GM12878 (cell line): ENCODE results near the gene PCIF1. TPM values are rescaled to one million over a fixed set of nuclear protein-coding genes. Genes with fewer than 3 reads are reported as not detected.

Experiments
- ATAC-seq: fragments of 200-7000 bp; cut with Tn5 transposase; 3 replicates; pipeline ENCODE4 v1.9.1; 2020; ENCODE audit warnings: mild to moderate bottlenecking, moderate library complexity
- BruUV-seq: library from RNA; stranded (reverse); fragments of 400-500 nt; replicated peaks from 2 replicates; lab custom pipeline; 2021; lab: Mats Ljungman, UMichigan
- CTCF ChIA-PET: fragments of 300-600 bp; sonication (Branson Sonifier 250); formaldehyde crosslinking; extraction: SDS; loops from one replicate; lab custom pipeline; 2021; ENCODE audit warnings: inconsistent platforms; lab: Yijun Ruan, JAX
- POLR2A ChIA-PET: fragments of 350-600 bp; formaldehyde crosslinking; extraction: SDS; loops from one replicate; lab custom pipeline; 2021; ENCODE audit warnings: inconsistent platforms; lab: Charles Lee
- RAD21 ChIA-PET: fragments of 300-600 bp; sonication (Branson Sonifier 250); formaldehyde crosslinking; loops from one replicate; lab custom pipeline; 2023; ENCODE audit warnings: antibody characterized with exemption; ENCODE audit not compliant: unreplicated experiment; lab: Charles Lee
- SMC1A ChIA-PET: fragments of 300-600 bp; sonication (Branson Sonifier 250); formaldehyde crosslinking; loops from one replicate; lab custom pipeline; 2023; ENCODE audit not compliant: unreplicated experiment, uncharacterized antibody; lab: Charles Lee
- DNase-seq: peaks from one replicate; pipeline ENCODE4 v3.0.0-alpha.2; 2011; ENCODE audit warnings: low read depth, low spot score
- FAIRE-seq: peaks from 3 replicates; lab custom pipeline; 2011; peaks lifted over from hg19 to GRCh38; lab: Jason Lieb, UNC
- H2AFZ ChIP-seq: 2 replicates; pipeline ENCODE4 v1.6.0; 2011; ENCODE audit warnings: low read depth, low read length, control low read depth; ENCODE audit not compliant: control insufficient read depth
- H3K27ac ChIP-seq: 2 replicates; pipeline ENCODE4 v1.5.1; 2011; ENCODE audit warnings: control low read depth; ENCODE audit not compliant: control insufficient read depth, insufficient read depth
- H3K27me3 ChIP-seq, 2 experiments: replicated peaks in 1 of 2; 2 replicates each; pipeline versions ENCODE4 v1.6.0 to v1.6.1; 2011; ENCODE audit warnings: low read length in 1 of 2; ENCODE audit not compliant: control insufficient read depth in 2 of 2, insufficient read depth in 2 of 2
- H3K36me3 ChIP-seq, 2 experiments: 2 replicates each; pipeline ENCODE4 v1.5.1; 2011; ENCODE audit warnings: low read length in 1 of 2; ENCODE audit not compliant: control insufficient read depth in 2 of 2, insufficient read depth in 2 of 2
- H3K4me1 ChIP-seq: 2 replicates; pipeline ENCODE4 v1.6.1; 2011; ENCODE audit warnings: mild to moderate bottlenecking, low read length, moderate library complexity, mixed read lengths; ENCODE audit not compliant: control insufficient read depth, insufficient read depth
- H3K4me2 ChIP-seq: 2 replicates; pipeline ENCODE4 v1.6.0; 2011; ENCODE audit warnings: control low read depth; ENCODE audit not compliant: control insufficient read depth, insufficient read depth
- H3K4me3 ChIP-seq: fragments of 200-600 bp; sonication (generic); 2 replicates; pipeline ENCODE4 v1.5.1; 2016
- H3K79me2 ChIP-seq: 2 replicates; pipeline ENCODE4 v1.6.0; 2011; ENCODE audit warnings: low read length; ENCODE audit not compliant: control insufficient read depth, insufficient read depth
- H3K9ac ChIP-seq: 2 replicates; pipeline ENCODE4 v1.8.0; 2011; ENCODE audit warnings: low read length, control low read depth, mixed read lengths; ENCODE audit not compliant: control insufficient read depth, insufficient read depth
- H3K9me3 ChIP-seq: replicated peaks from 3 replicates; pipeline ENCODE4 v1.5.1; 2011; ENCODE audit warnings: mild to moderate bottlenecking, low read length; ENCODE audit not compliant: control insufficient read depth, insufficient read depth
- H4K20me1 ChIP-seq: 2 replicates; pipeline ENCODE4 v1.6.0; 2011; ENCODE audit not compliant: control insufficient read depth, insufficient read depth
- BHLHE40 ChIP-seq, 2 experiments: fragments of 450-650 bp in 1 of 2; IDR thresholded peaks; 2 replicates each; pipeline ENCODE4 v1.6.1; 2011 to 2017; ENCODE audit warnings: low read depth in 2 of 2, borderline replicate concordance in 1 of 2, improper control_type of control experiment in 1 of 2, low read length in 1 of 2, mild to moderate bottlenecking in 1 of 2
- CHD1 ChIP-seq: IDR thresholded peaks from 2 replicates; pipeline ENCODE4 v1.6.1; 2012; ENCODE audit warnings: low read depth, low read length, improper control_type of control experiment
- EP300 ChIP-seq, 2 experiments: fragments of 150-350 bp in 1 of 2; IDR thresholded peaks; 2 replicates each; pipeline ENCODE4 v1.6.1; 2011 to 2012; ENCODE audit warnings: low read depth in 2 of 2, low read length in 2 of 2, borderline replicate concordance in 1 of 2, improper control_type of control experiment in 1 of 2, inconsistent platforms in 1 of 2; ENCODE audit not compliant: control insufficient read depth in 1 of 2
- IRF4 ChIP-seq: IDR thresholded peaks from 2 replicates; pipeline ENCODE4 v1.6.1; 2011; ENCODE audit warnings: low read depth, low read length
- LARP7 ChIP-seq: fragments of 450-650 bp; IDR thresholded peaks from 2 replicates; pipeline ENCODE4 v1.6.1; 2017; ENCODE audit warnings: mild to moderate bottlenecking
- MEF2B ChIP-seq: fragments of 450-650 bp; IDR thresholded peaks from 2 replicates; pipeline ENCODE4 v1.6.1; 2018; ENCODE audit warnings: mild to moderate bottlenecking, moderate library complexity; ENCODE audit not compliant: partially characterized antibody, poor library complexity, severe bottlenecking
- MYB ChIP-seq: fragments of 150-350 bp; IDR thresholded peaks from 2 replicates; pipeline ENCODE4 v1.6.1; 2014; ENCODE audit warnings: mild to moderate bottlenecking, low read depth, low read length, borderline replicate concordance
- NFIC ChIP-seq: IDR thresholded peaks from 2 replicates; pipeline ENCODE4 v1.6.1; 2012; ENCODE audit warnings: low read depth, mild to moderate bottlenecking, inconsistent platforms, low read length, moderate library complexity
- POLR2A ChIP-seq: IDR thresholded peaks from 2 replicates; pipeline ENCODE4 v1.6.1; 2011; ENCODE audit warnings: low read depth, mild to moderate bottlenecking, low read length
- RAD51 ChIP-seq: fragments of 450-650 bp; IDR thresholded peaks from 2 replicates; pipeline ENCODE4 v1.6.1; 2016; ENCODE audit warnings: moderate library complexity, mild to moderate bottlenecking, inconsistent platforms
- RFX5 ChIP-seq: IDR thresholded peaks from 2 replicates; pipeline ENCODE4 v1.6.1; 2011; ENCODE audit warnings: low read depth, low read length, improper control_type of control experiment
- SREBF2 ChIP-seq: IDR thresholded peaks from 2 replicates; pipeline ENCODE4 v1.6.1; 2012; ENCODE audit warnings: mild to moderate bottlenecking, low read length
- SUPT20H ChIP-seq: IDR thresholded peaks from 2 replicates; pipeline ENCODE4 v1.6.1; 2011; ENCODE audit warnings: low read depth, mild to moderate bottlenecking, low read length, moderate library complexity, borderline replicate concordance; ENCODE audit not compliant: control insufficient read depth
- USF1 ChIP-seq: IDR thresholded peaks from 2 replicates; pipeline ENCODE4 v1.6.1; 2011; ENCODE audit warnings: borderline replicate concordance, low read depth, mild to moderate bottlenecking, moderate library complexity, mixed read lengths, low read length; ENCODE audit not compliant: insufficient read depth; ENCODE audit errors: extremely low read length
- ZNF24 ChIP-seq: fragments of 450-650 bp; IDR thresholded peaks from 2 replicates; pipeline ENCODE4 v1.6.1; 2017; ENCODE audit warnings: antibody characterized with exemption, mild to moderate bottlenecking
- ZZZ3 ChIP-seq: IDR thresholded peaks from 2 replicates; pipeline ENCODE4 v1.6.1; 2011; ENCODE audit warnings: low read depth; ENCODE audit not compliant: control insufficient read depth, insufficient read length
- WGBS: methylation state at CpG from one replicate; pipeline ENCODE4 v1.1.6; 2016; ENCODE audit warnings: low lambda C conversion rate; ENCODE audit not compliant: insufficient replicate concordance, insufficient coverage; ENCODE audit errors: missing lambda C conversion rate; 5-methylcytosine and 5-hydroxymethylcytosine counted together
- in situ Hi-C: fragments of 300-500 bp; cut with MboI; formaldehyde crosslinking; loops from 9 replicates; pipeline ENCODE4 v1.14.3; 2018; ENCODE audit warnings: mixed read lengths
- intact Hi-C: fragments of 100-400 bp; cut with micrococcal nuclease; formaldehyde crosslinking; loops from one replicate; pipeline ENCODE4 v1.14.2; 2022; ENCODE audit not compliant: unreplicated experiment
- polyA plus RNA-seq, 11 experiments: library from polyadenylated mRNA; depleted of rRNA in 4 of 11; unstranded in 6 of 11; stranded (reverse) in 5 of 11; fragments of >200 nt; fragmentation: Nextera tagmentation in 4 of 11; fragmentation: Illumina TruSeq in 1 of 11; extraction: Ambion mirVana in 4 of 11; extraction: Trizol in 1 of 11; gene quantifications; 1 replicate in 1 of 11; 2 replicates in 10 of 11; pipeline versions ENCODE4 v1.2.1 to v1.2.3, GENCODE V29; 2011 to 2016; ENCODE audit warnings: inconsistent platforms in 2 of 11, missing spikeins in 2 of 11, low read depth in 1 of 11
- total RNA-seq, 4 experiments: library from RNA; depleted of rRNA in 3 of 4; stranded (reverse); fragments of >200 nt in 3 of 4; fragmentation: Illumina TruSeq in 1 of 4; extraction: Trizol in 1 of 4; gene quantifications; 2 replicates each; pipeline versions ENCODE4 v1.2.1 to v1.2.3, GENCODE V29; 2013 to 2021
- TF ChIP-seq, protein P1 (sequence below): IDR thresholded peaks from 2 replicates; pipeline ENCODE4 v1.6.1; 2011; ENCODE audit warnings: borderline replicate concordance, low read depth, mild to moderate bottlenecking, moderate library complexity, low read length; ENCODE audit not compliant: insufficient read depth, poor library complexity, severe bottlenecking

Gene PCIF1
- total and polyA plus RNA-seq, 10 of the 15 experiments (the other 5 are each of a cell fraction or from before 2014, with no cell fraction given) = 8.4 to 32.9 (median 17.6) TPM

GRCh38 chr20:45994761-45995493 is 60.4 kb downstream of the PCIF1 start:
- no peaks in the 10 kb centered on the region for H3K79me2 ChIP-seq
- no peaks in the 10 kb centered on the region for H3K9me3 ChIP-seq
- in situ Hi-C loops = no loop called here
- SMC1A ChIA-PET = interaction anchor here (1.1 kb wide), 1 partner anchor 25 kb away, joined by 3 read pairs; no protein-coding TSS in a partner anchor
- H3K4me1 ChIP-seq = peaks cover 25% of the 10 kb centered on the region
- 60% methylated on average over 9 of the region's 9 CpGs for WGBS
- no peaks in the 10 kb centered on the region for H3K36me3 ChIP-seq
- intact Hi-C loops = no loop called here
- H4K20me1 ChIP-seq = no peaks in the 10 kb centered on the region
- CTCF ChIA-PET = interaction anchor here (0.6 to 7.9 kb wide), 5 partner anchors 8 to 181 kb away, joined by 3 to 48 read pairs (median 4); no protein-coding TSS in a partner anchor
- no TSS peak for BruUV-seq
- H2AFZ ChIP-seq = no peak overlapping the region
- no peak overlapping the region for H3K27ac ChIP-seq
- RAD21 ChIA-PET = interaction anchor here (0.7 to 0.8 kb wide), 2 partner anchors 8 to 113 kb away, joined by 3 read pairs; no protein-coding TSS in a partner anchor
- no peak overlapping the region for H3K4me2 ChIP-seq
- no peaks in the 10 kb centered on the region; a peak in 1 of 4 replicates for H3K27me3 ChIP-seq
- no peak overlapping the region for H3K9ac ChIP-seq
- DNase-seq (no peak), FAIRE-seq (no peak), ATAC-seq (no peak)
- POLR2A ChIA-PET = no interaction called here
- H3K4me3 ChIP-seq = no peak overlapping the region
- no peak for TF ChIP-seq BHLHE40 (IDR thresholded peaks at IDR 0.05; ENCODE audit: borderline replicate concordance in 1 of 2, low read depth in 2 of 2, low read length in 1 of 2)
- no peak for TF ChIP-seq RAD51
- TF ChIP-seq SREBF2 = no peak
- TF ChIP-seq IRF4 = no peak
- TF ChIP-seq USF1 = no peak
- no peak for TF ChIP-seq LARP7
- no peak for TF ChIP-seq CHD1
- TF ChIP-seq, protein P1, sequence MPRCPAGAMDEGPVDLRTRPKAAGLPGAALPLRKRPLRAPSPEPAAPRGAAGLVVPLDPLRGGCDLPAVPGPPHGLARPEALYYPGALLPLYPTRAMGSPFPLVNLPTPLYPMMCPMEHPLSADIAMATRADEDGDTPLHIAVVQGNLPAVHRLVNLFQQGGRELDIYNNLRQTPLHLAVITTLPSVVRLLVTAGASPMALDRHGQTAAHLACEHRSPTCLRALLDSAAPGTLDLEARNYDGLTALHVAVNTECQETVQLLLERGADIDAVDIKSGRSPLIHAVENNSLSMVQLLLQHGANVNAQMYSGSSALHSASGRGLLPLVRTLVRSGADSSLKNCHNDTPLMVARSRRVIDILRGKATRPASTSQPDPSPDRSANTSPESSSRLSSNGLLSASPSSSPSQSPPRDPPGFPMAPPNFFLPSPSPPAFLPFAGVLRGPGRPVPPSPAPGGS = no peak
- no peak for TF ChIP-seq RFX5
- no peak for TF ChIP-seq ZNF24
- no peak for TF ChIP-seq POLR2A
- TF ChIP-seq MEF2B = no peak
- TF ChIP-seq SUPT20H = no peak
- TF ChIP-seq MYB = no peak
- no peak for TF ChIP-seq NFIC
- TF ChIP-seq EP300 (IDR thresholded peaks at IDR 0.05; ENCODE audit: borderline replicate concordance in 1 of 2, control insufficient read depth in 1 of 2, low read depth in 2 of 2, low read length in 2 of 2) = no peak
- no peak for TF ChIP-seq ZZZ3
